SKM-1 (cell line): ENCODE measurements around the gene TMEM158.

ENCODE experiments used
- DNase-seq: peaks from one replicate; lab custom pipeline; 2025; ENCODE audit not compliant: unreplicated experiment; lab: John Stamatoyannopoulos, UW

The TMEM158 gene

DNA sequence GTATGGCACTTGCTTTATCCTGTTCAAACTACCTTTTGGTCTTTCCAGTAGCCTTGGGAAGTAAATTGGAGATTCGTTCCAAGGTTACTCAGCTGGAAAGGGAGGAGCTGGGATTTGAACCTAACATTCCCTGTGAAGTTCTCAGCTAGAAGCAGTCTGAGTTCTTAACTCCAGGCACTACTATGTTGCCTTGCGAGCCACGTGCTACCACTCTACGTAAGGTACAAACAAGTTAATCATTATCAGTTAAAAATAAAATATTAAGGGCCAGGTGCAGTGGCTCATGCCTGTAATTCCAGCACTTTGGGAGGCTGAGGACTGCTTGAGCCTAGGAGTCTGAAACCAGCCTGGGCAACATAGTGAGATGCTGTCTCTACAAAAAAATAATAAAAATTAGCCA is 49.2 kb downstream of the TMEM158 start:
- DNase-seq, result no peak
